HG03066 (cell line): ENCODE measurements around the gene SMIM14.
"Not testable (repeated sequence)": the region's sequence is repeated elsewhere in the genome, so short reads cannot be mapped to it uniquely, and the experiment has no call there.

Source experiments
- ATAC-seq: cut with Tn5 transposase; IDR thresholded peaks from one replicate; pipeline ENCODE4 v1.9.1; 2021; ENCODE audit warnings: low read depth; ENCODE audit not compliant: unreplicated experiment

Gene SMIM14

GRCh38 chr4:39542611-39543012 is 96.1 kb downstream of the SMIM14 start:
- ATAC-seq: no peak

DNA sequence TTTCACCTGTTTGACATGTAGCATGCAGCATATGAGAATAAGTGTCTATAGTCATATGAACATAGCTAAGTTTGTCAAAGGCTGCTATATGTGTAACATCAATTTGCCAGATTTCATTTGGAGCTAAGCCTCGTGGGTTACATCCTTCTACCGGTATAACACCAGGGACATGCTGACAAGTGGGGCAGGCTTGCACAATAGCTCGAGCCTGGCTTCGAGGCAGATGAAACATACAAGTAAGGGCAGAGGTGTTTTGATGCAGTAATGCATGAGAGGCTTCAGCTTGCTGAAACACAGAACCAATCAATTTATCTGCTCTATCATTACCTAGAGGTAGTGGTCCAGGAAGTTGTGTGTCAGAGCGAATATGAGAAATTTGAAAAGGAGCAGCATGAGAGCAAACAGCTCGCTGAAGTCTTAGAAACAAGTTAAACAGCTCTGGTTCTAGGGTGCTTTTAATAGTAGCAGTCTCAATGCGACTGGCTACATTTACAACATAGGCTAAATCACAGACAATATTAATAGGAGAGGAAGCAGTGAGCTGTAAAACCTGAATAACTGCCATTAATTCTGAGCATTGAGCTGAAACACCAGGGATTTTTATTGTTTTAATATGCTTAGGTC is 96.6 kb downstream of the SMIM14 start:
- ATAC-seq: no peak

DNA sequence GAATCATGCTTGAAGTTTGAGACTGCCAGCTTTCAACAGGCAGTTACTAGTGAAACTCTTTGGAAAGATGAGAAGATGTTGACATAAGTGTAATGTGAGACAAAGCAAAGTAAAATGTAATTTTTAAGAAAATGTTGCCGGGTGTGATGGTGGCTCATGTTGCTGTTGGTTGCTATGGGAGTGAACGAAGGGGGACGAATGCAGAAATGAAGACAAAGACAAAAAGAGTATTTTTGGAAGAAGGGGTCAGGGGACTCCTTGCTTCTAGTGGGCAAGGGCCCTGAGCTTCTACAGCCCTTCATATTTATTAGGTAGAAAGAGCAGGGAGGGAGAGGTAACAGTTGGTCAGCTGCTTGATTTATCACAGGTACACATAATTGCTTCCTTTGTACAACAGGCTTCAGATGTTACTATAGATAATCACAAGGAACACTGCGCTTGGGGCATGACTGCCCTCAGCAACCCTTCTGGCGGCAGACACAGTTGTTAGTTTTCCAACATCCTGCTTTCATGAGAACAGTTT is 99.5 kb downstream of the SMIM14 start:
- no peak for ATAC-seq

DNA sequence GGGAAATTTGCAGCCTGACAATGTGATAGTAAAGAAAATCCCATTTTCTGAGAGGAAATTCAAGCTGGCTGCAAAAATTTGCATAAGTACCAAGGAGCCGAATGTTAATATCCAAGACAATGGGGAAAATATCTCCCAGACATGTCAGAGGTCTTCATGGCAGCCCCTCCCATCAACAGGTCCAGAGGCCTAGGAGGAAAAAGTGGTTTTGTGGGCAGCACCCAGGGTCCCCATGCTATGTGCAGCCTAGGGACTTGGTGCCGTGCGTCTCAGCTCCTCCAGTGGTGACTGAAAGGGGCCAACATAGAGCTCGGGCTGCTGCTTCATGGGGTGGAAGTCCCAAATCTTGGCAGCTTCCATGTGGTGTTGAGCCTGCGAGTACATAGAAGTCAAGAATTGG is 105.1 kb downstream of the SMIM14 start:
- no peak for ATAC-seq

GRCh38 chr4:39532237-39532636 is 106.4 kb downstream of the SMIM14 start:
- ATAC-seq: not testable (repeated sequence)

- no peak for ATAC-seq
Measured at GRCh38 chr4:39530682-39531081, 108.0 kb downstream of the SMIM14 start.

- ATAC-seq: no peak
Measured at GRCh38 chr4:39529534-39529933, 109.1 kb downstream of the SMIM14 start.

- ATAC-seq: no peak
Measured at GRCh38 chr4:39528061-39528465, 110.6 kb downstream of the SMIM14 start.

- ATAC-seq: peak; percentile 94
Measured at GRCh38 chr4:39527296-39528060, 111.2 kb downstream of the SMIM14 start, which contains the start of gene UGDH. TSS of gene UGDH (minus strand) at chr4:39527439. CDS start at chr4:39521512, 5,927 bp downstream.

- peak; percentile 5 for ATAC-seq
Measured at GRCh38 chr4:39526765-39527295, 111.8 kb downstream of the SMIM14 start.

DNA sequence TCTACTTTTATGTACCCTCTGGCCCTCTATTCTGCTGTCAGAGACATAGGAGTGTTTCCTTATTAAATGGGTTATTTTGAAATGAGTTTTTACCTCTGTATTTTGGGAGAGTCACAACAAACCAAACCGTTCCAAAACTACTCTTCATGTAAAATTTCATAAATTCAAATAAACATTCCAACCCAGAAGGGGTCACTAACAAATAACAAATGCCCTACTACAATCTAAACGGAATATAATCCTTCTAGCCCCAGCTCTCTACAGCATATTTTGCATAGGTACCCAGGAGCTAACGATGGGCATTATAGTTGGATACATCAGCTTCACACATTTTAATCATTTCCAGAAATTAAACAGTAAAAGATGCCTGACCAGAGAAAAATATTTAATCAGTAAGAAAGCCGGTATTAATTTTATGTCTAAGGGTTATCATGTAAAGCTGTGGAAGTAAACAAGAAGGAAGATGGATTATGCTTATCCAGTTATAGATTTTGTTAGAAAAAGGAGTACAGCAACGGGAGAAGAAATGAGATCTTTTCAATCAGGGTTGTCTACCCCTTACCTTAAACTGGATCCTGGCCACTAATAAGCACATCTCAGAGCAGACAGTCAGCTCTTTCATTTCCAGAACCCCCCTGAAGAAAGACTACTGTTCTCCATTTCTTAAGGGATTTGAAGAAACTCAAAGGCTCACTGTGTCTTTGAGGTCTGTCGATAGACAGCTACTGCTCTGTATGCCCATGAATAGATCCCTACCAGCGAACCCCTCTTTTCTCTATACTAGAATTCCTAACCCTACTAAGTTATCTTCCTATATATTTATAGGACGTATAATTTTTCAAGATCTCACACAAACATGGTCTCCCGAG is 112.6 kb downstream of the SMIM14 start:
- no peak for ATAC-seq

DNA sequence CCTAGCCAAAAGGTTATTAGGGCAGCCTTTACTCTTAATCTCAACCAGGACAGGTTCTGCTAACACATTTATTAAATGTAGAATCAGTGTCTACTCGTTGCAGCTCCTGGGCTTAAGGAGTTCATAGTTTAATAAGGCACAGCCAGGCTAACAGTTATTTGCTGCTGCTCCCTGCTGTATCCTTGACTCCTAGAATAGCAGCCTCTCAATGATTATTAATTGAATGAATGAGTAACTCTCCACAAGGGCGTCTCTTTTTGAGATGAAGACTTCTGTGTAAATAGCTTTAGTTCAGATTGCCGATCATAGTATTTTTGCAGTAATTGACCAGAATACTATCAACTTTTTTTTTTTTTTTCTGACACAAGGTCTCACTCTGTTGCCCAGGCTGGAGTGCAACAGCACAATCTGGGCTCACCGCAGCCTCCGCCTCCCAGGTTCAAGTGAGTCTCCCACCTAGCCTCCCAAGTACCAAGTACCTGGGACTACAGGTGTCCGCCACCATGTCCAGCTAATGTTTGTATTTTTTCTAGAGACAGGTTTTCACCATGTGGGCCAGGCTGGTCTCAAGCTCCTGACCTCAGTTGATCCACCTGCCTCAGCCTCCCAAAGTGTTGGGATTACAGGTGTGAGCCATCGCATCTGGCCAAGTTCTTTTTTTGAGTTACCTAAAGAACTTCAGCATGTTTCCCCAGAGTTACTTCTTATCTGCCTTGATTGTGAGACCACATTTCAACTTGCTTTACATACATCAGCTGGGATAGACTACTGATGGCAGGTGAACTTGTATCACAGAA is 114.3 kb downstream of the SMIM14 start:
- no peak for ATAC-seq

GRCh38 chr4:39522068-39522467 is 116.6 kb downstream of the SMIM14 start:
- no peak for ATAC-seq

DNA sequence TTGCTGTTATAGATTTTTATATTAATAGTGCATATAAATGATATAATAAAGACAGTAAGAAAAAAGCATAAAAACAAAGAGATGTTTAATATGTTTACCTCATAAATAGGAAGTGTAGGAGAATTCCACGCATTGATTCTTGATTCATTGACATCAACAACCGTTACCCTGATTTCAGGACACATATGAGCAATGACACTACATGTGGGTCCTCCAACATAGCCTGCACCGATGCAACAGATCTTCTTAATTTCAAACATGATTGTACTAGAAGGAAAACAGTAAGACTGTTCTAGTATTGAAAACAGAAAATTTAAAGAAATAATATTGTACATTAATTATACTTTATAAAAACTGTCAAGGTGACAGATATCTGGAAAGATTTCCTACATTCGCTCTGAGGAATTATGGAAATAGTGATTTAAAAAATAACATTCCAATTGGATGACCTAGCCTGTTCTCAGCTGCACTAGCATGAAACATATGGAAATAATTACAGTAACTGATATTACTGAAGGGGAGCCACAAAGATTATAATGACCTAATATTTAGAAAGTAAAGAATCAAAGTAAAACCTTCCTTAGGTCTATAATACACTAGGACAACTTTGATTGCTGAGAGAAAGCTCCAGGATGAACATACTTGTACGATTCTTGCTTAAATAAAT is 117.3 kb downstream of the SMIM14 start:
- no peak for ATAC-seq

DNA sequence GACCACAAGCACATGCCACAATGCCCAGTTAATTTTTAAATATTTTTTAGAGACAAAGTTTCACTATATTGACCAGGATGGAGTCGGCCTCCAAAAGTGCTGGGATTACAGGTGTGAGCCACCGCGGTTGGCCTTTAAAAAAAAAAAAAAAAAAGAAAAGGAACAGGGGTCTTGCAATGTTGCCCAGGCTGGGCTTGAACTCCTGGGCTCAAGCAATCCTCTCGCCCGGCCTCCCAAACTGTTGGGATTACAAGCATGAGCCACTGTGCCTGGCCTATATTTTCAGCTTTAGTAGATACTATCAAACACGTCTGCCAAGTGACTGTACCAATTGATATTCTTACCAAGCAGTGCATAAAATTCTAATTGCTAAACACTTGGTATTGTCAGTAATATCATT is 120.2 kb downstream of the SMIM14 start:
- ATAC-seq: no peak

GRCh38 chr4:39516407-39516966 is 122.2 kb downstream of the SMIM14 start:
- no peak for ATAC-seq

GRCh38 chr4:39515669-39516401 is 122.8 kb downstream of the SMIM14 start:
- not testable (repeated sequence) for ATAC-seq

DNA sequence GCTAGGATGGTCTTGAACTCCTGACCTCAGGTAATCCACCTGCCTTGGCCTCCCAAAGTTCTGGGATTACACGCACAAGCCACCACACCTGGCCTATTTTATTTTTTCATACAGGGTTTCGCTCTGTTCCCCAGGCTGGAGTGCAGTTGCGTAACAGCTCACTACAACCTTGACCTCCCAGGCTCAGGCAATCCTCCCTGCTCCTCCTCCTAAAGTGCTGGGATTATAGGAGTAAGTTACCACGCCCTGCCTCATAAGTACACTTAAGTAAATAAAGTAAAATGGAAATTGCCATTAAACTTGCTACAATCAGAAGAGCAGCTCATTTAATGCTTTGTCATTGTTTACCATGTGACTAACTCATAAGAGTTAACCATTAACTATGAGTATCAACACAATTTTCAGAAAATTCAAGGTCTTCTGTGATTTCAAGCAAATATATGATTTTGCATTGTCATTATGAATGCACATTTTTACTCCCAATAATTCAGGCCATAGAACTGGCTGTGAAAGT is 123.7 kb downstream of the SMIM14 start:
- no peak for ATAC-seq
